ENCODE measurements around the gene CYP2J2. TPM values are rescaled to one million over a fixed set of nuclear protein-coding genes. Genes with fewer than 3 reads are reported as not detected.

Gene CYP2J2
- total and polyA plus RNA-seq, 11 donors, result 45.6 to 208 (median 101) TPM

DNA sequence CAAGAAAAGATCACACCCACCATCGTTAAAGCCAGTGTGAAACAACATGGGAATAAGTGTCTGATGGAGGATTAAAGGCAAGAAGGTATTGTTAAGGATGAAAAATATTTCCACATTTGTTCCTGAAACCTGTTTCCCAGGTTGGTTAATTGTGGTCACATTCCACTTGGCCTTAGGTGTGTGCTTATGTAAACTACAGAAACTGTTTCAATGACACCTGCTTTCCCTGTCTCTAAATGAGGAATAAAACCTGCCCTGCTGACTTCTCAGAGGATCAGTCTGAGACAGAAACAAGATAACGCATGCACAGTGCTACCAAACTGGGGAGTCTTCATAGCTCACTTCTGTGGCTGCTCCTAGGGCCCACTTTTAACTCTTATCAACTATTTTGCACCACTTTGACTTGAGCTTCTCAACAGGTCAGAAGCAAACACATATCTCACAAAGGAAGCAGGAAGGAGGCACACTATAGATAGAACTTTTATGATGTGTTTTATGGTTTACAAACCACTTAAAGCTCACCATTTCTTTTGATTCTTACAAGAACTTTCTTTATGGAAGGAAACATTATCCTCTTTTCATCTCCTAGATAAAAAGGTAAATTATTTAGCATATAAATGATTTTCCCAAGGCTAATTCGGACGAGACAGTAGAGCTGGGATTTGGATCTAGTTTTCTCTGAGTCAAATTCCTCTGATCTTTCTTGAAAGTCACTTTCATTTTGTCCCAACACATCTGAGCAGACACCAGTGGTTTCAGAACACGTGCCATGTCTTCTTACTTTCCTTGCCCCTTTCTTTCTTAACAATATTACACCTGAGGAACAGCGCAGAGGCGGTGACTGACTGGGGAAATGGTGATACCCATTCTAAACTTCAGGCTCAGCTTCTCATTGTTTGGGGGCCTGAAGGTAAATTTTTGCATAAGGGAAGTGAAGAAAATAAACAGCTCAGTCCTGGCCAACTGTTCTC, 33.4 kb downstream of the CYP2J2 start:
- Histone ChIP-seq H3K4me1 (peaks cover 0 to 14% (median 0%) of the 10 kb centered on the region in 12 donors), H3K9me3 (no peaks in the 10 kb centered on the region), H3K36me3 (peaks cover 0 to 34% (median 0%) of the 10 kb centered on the region in 9 donors), H3K4me3 (no peak overlapping the region), H3K27me3 (no peaks in the 10 kb centered on the region), H3K27ac (no peak overlapping the region)
- no peak for TF ChIP-seq POLR2A (IDR thresholded peaks at IDR 0.05)
- TF ChIP-seq CTCF (IDR thresholded peaks at IDR 0.05), result no peak
- 83 to 88% (median 86%) methylated on average over 7 of the region's 7 CpGs for WGBS, 4 donors
- intact Hi-C loops (cut with DNase I), result loop anchor here in 1 of 10 donors (5.0 kb wide), 1 partner anchor 39 kb away; no protein-coding TSS in a partner anchor
- DNase-seq (no peak), ATAC-seq (no peak)

GRCh38 chr1:59885160-59885832, 41.3 kb downstream of the CYP2J2 start:
- TF ChIP-seq POLR2A (IDR thresholded peaks at IDR 0.05) (no peak), CTCF (IDR thresholded peaks at IDR 0.05) (no peak)
- 29 to 55% (median 36%) methylated on average over 3 of the region's 3 CpGs for WGBS, 4 donors
- Histone ChIP-seq H3K9me3 (no peaks in the 10 kb centered on the region), H3K4me3 (no peak overlapping the region), H3K27me3 (no peaks in the 10 kb centered on the region), H3K36me3 (no peaks in the 10 kb centered on the region), H3K4me1 (peaks cover 0 to 8% (median 0%) of the 10 kb centered on the region in 12 donors), H3K27ac (no peak overlapping the region)
- DNase-seq (no peak), ATAC-seq (peak in 2 of 4 donors; percentile 16 to 51)
- intact Hi-C loops (cut with DNase I), result no loop called here

DNA sequence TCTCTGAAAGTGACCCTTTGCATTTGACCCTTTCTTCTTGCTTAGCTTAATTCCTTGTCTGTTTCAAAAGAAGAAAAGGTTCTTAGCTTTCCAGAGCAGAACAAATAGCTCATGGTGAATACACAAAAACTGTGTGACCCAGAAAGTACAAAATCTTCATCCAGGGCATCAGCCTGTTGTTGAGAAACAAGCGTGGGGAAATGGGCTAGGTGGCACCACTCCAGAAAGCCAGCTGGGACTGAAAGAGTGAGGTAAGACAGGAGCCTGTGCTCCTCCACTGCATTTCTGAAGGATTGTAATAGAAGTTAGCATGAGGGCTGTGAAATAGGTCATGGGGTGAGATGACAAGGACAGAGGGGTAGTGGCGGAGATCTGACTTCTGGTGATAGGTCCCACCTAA, 45.8 kb downstream of the CYP2J2 start:
- ATAC-seq, result peak in 2 of 4 donors; percentile 38 to 70
- intact Hi-C loops (cut with DNase I), result loop anchor here in 4 of 10 donors (1.0 to 2.0 kb wide), 2 partner anchors 66 to 67 kb away; no protein-coding TSS in a partner anchor
- DNase-seq, result peak in 2 of 5 donors; percentile 37 to 40
- 76 to 87% (median 86%) methylated on average over 2 of the region's 2 CpGs for WGBS, 4 donors
- no peak for TF ChIP-seq POLR2A (IDR thresholded peaks at IDR 0.05)
- TF ChIP-seq CTCF (IDR thresholded peaks at IDR 0.05), result no peak
- H3K27ac ChIP-seq, result no peak overlapping the region
- no peak overlapping the region for H3K4me3 ChIP-seq
- peaks cover 0 to 22% (median 11%) of the 10 kb centered on the region in 12 donors for H3K9me3 ChIP-seq
- no peaks in the 10 kb centered on the region for H3K27me3 ChIP-seq
- no peaks in the 10 kb centered on the region for H3K36me3 ChIP-seq
- peaks cover 0 to 13% (median 0%) of the 10 kb centered on the region in 12 donors for H3K4me1 ChIP-seq

Data from heart left ventricle (tissue), 16 donors.